Colon (tissue), 2 donors: ENCODE data around the gene ZHX3.

Experiments used
- FAIRE-seq: peaks from 2 replicates; lab custom pipeline; 2012; peaks lifted over from hg19 to GRCh38; lab: Jason Lieb, UNC
- donor health status: control.
- donor health status: control.

The ZHX3 gene, protein sequence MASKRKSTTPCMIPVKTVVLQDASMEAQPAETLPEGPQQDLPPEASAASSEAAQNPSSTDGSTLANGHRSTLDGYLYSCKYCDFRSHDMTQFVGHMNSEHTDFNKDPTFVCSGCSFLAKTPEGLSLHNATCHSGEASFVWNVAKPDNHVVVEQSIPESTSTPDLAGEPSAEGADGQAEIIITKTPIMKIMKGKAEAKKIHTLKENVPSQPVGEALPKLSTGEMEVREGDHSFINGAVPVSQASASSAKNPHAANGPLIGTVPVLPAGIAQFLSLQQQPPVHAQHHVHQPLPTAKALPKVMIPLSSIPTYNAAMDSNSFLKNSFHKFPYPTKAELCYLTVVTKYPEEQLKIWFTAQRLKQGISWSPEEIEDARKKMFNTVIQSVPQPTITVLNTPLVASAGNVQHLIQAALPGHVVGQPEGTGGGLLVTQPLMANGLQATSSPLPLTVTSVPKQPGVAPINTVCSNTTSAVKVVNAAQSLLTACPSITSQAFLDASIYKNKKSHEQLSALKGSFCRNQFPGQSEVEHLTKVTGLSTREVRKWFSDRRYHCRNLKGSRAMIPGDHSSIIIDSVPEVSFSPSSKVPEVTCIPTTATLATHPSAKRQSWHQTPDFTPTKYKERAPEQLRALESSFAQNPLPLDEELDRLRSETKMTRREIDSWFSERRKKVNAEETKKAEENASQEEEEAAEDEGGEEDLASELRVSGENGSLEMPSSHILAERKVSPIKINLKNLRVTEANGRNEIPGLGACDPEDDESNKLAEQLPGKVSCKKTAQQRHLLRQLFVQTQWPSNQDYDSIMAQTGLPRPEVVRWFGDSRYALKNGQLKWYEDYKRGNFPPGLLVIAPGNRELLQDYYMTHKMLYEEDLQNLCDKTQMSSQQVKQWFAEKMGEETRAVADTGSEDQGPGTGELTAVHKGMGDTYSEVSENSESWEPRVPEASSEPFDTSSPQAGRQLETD

DNA sequence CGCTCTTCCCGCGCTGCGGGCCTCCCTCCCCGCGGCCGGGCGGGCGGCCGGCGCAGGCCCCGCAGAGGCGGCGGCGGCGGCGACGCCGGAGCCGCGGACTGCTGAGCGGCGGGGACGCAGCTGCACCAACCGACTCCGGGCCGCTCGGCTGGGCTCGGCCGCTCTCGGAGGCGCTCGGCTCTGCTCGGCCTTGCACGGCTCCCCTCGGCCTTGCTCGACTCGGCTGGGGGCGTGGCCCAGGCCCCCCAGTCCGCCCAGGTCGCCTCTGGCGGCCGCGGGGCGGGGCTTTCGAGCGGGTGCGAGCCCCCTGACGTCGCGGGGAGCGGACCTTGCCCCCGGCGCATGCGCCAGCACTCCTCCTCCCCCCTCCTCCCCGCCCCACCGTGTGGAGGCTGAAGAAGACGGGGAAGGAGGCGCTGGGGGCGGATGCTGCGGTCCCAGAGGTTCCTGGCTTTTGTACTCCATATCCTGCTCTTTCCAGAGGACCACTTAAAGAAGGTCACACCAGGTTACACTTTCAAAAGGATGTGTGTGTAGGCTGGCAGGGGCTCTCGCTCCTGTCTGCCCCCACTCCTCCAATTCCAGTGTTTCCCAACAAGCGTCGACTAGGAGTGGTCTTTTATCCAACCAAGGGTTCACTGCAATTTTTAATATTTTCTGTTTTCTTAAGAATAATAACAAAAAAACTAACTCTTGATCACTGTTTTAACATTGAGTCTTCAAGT is at the start of gene ZHX3:
Gene ZHX3 (minus strand): TSS at position 186 of the 725 bp plus-strand sequence. CDS start 112,815 bp downstream, outside the sequence.
- FAIRE-seq = no peak

DNA sequence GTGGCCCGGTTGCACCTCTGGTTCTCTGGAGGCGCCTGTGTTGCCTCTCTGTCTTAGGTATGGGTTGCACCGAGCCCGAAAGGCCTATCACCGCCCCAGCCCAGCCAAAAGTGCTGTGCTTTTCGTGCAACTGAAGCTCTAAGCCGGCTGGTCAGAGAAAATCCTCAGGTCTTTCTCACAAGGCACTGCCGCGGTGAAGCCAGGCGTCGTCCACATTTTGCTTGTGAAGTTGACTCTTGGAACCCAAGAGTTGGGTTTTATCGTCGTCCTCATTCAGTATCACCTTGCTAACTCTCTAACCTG is 49.8 kb upstream of the ZHX3 start:
- no peak for FAIRE-seq

DNA sequence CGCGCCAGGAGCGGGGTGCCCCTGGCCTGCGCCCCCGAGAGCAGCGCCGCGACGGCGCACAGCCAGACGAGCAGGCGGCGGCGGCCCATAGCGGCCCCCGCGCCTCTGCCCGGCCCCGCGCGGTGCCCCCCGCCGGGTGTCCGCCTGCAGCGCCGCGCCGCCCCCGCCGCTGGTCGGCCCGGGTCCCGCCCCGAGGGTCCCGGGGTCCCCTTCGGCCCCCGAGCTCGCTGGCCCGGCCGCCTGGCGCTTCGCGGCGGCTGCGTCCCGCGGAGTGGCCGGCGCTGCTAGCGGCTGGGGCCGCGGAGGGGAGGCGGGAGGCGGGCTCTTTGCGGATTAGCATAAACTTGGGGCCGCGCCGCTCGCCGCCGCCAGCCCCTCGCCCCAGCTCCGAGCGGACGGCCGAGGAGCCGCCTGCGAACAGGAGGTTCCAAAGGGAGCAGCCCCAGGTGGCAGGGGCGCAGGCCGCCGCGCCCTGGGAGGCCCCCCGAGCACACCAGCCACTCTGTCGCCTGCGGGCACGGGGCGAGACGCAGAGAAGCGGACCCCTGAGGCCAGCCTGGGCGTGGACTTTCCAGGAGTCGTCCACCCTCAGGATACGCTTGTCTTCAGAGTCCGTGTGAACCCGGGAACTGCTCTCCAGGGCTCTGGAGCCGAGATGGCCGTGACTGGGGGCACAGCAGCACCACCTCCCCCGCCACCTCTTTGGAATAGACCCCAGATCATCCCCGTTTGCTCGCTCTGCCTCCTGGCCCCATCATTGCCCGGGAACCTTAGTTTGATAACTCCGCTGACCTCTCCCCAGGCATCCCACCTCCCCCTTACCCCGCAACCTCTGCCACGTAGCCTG is 49.2 kb upstream of the ZHX3 start, which contains the start of gene EMILIN3:
Gene EMILIN3 (minus strand): TSS at position 273 of the 847 bp plus-strand sequence. CDS start 184 bp downstream, at position 89.
- no peak for FAIRE-seq

DNA sequence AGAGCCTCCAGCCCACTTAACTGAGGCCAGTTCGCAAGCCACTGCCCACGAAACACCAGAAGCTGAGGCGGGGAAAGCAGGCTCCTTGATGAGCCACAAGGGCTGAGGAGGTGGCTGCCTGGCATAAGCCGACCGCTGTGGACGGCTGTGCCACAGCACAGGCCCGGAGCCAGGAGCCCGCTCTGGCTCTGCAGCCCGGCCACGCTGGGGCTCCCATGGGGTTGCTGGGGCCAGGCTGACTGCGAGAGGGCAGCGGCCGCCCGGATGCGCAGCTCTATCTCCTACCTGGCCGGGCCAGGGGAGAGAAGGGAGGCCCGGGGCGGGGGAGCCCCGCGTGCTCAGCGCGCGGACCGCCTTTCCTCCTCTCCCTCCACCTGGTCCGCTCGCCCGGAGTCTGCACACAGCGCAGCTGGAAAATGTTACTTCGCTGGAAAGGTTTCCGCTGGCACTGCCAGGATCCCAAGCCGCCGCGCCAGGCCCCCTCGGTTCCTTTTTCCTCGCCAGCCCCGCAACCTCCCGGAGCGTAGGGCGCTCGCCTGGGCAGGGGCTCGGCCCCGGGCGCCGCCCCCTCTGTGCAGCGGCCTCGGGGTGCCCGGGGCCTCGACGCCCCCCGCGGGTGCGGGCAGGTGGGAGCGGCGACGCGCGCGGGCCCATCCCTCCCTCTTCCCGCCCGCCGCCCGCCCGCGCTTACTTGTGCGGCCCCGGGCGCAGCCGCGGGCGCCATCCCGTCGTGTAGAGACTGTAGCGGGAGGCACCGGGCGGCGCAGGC is 48.4 kb upstream of the ZHX3 start:
- FAIRE-seq = no peak

DNA sequence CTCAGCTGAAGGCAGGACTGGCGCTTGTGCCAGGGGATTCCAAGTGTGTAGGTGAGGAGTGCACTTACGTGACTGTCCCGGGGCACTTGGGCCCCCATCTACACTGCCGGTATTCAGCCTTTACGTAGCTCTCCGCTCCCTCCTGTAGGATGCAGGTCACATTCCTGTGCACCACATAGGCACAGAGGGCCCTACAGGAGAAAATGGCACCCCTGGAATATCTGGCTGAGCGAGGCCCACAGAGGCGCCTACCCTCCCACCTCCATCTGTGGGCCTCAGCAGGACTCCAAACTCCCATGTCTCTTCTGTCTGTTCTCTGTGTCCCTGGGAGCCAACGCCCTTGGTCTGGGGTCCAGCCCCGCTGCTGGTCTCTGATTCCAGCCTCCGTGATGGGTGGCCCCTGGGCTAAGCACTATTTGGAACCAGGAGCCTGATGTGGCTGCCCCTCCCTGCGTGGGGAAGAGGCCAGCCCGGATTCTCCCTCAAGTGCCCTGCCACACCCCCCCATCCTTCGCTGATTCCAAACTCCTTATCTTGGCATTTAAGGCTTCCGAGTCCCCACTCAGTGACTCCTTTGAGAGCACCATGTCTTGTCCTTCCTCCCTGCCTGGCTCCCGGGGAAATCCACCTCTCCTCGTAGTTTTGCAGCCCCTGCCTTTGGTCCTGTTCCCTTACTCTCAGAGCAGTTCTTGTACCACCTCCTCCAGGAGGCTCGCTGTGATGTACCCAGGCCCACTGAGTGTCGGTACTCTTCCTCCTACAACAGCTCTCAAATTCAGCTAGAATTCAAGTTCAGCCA is 47.6 kb upstream of the ZHX3 start:
- FAIRE-seq = no peak

DNA sequence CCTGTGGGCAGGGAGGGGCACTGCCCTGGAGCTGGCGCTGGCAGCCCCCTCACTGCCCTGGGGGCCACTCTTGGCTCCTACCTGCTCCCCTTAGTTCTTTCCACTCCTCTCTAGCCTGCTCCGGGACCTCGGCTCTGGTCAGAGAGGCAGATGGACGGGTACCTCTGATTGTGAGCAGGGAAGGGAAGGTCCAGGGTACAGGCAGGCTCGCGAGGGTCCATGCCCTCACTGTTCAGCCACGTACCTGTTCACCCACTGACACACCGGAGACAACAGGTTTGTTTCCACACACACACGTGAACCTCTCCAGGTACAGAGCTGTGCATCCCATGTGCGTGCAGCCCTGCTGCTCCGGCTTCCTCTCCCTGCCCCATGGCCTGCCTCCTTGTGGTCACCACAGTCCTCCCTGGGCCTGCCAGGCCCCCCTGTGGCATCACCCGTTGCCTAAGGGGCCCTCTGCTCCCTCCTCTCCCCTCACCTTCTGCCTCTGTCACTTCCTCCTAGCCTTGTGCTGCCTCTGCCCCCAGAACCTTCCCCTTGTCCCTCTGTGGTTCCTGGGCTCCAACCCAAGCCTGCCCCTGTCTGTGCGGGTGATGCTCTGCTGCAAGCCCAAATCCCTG is 46.8 kb upstream of the ZHX3 start:
- FAIRE-seq = no peak

DNA sequence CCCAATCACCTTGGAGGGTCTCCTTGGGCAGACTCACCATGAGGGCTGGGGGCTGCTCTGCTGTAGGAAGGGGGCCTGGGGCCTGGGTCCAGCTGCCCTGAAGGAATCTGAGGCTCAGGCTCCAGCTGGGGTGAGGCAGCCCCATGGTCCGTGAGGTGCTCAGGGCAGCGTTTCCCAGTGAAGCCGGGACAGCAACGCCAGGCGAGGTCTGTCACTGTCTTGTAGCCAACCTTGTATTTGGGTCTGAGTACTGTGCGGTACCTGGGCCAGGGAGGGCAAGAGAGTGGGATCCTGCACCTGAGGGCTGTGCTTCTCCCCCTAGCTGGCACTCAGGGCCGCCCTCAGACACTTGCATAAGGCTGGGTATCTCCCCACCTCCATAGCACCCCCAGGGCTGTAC is 46.1 kb upstream of the ZHX3 start:
- FAIRE-seq = no peak

DNA sequence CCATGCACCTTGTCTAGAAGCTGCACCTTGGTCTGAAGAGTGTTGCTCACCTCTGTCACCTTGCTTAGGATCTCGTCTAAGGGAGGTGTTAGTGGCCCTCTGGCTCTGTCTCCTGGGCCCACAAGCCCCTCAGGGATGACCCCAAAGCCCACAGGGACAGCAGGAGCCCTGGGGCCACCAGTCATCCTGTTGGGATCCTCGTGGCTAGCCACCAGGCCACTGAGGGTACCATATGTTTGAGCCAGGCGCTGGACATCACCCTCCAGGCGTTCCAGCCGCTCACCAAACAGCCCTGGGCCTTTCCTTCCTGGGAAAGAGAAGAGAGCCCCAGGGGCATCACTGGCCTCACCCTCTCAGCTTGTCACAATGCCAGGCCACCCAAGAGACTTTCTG is 45.2 kb upstream of the ZHX3 start:
- FAIRE-seq = no peak

DNA sequence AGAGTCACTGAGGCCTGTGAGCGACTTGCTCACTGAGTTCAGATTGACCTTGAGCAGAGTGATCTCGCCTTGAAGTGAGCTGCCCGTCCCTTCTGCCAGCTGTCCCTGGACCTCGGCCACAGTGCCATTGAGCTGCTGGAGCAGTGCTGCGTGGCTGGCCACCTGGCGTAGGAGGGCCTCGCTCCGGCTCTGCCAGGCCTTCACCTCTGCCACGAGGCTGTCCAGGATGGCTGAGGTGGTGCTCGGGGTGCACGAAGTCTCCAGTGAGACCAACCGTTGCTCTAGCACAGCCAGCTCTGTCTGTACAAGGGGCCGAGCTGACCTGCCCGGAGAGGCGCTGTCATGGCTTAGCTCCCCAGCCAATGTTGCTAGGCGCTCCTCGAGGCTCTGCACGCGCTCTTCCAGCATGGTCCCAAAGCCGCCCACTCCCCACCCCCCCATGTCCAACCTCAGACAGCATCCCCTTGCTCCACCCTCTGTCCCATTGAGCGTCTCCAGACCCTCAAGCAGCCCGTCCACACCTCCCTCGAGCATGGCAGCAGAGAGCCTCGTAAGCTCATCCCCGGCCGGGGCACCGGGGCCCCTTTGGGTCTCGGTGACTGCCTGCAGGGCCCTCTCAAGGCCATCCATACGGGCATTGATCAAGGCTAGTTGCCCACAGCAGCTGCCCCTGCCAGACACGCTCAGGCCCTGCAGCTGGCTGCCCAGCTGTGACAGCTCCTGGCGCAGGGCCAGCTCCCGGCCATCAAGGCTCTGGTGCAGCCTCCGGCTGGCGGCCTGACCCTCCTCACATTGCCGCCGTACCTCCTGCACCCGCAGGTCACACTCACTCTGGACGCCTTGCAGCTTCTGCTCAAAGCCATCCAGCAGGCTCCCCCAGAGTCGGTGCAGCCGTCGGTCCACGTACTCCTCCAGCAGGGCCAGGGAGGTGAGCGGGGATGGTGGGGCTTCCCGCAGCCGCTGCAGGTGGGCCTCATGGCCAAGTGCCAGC is 44.5 kb upstream of the ZHX3 start:
- FAIRE-seq = no peak

DNA sequence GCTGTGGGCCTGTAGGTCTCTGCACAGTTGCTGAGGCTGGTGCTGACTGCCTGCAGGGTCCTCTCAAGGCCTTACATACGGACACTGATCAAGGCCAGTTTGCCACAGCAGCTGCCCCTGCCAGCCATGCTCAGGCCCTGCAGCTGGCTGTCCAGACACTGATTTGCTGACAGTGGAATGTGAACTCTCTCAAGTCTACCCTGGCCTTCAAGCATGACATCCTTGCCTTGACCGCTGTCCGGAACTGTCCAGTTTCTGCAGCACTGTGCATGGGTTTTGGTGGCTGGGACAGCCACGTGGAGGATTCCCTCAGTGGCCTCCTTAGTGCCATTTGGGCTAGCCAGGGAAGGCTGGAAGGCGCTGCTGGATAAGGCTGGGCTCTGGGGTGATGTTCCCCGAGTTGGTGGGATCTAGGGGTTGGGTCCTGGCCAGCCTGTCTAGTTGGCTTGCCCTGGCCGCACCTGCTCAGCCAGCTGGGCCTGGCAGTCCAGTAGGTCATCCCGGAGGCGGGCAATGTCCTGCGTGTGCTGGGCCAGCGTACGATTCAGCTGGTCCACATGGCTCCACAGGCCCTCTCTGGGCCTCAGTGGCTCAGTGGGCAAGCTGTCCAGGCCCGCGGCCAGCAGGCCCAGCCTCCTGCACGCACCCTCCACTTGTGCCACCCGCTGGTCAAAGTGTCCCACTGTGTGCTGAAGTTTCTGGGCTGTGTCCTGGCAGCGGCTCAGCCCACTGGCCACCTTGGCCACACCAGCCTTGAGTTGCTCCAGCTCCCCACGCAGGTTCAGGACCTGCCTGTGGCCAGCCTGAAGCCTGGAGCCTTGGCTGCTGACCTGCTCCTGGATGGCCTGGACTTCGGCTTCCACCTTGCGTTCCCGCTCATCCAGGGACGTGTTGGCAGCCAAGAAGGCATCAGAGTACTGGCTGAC is 43.6 kb upstream of the ZHX3 start:
- no peak for FAIRE-seq

DNA sequence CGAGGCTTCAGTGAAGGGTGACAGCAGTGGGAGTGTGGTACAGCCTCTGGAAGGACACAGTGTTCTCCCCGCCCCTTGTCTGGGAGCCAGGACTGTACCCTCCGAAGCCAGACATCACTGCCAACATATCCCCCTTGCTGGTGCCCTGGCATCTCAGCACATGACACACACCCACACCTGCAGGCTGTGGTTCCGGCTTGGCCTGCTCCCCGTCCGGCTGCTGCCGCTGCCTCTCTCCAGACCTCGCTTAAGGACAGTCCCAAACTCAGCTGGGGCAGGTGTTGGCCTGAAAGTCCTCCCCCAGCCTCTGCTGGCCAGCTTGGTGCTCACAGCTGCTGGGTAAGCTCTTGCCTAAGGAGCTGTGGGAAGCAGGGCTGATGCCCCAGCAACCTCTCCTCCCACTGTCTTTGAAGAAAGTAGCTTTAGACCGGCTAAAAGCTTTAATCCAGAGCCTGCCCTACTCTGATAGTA is 42.0 kb upstream of the ZHX3 start:
- FAIRE-seq = no peak

DNA sequence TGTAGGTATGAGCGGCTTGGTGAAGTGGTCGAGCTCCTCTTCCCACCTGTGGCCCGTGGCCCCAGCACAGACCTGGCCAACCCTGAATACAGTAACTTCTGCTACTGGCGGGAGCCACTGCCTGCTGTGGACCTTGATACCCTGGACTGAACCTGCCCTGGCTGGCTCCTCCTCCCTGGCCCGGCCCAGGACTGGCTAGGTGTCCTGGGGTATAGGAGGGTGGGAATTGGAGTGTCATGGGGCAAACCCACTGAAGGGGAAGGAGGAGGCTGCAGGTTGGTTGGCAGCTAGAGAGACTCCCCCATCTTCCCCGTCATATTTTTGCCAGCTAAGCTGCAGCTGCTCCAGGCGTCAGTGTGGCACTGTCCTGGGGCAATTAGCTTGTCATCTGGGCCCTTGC is 41.2 kb upstream of the ZHX3 start:
- FAIRE-seq = no peak

DNA sequence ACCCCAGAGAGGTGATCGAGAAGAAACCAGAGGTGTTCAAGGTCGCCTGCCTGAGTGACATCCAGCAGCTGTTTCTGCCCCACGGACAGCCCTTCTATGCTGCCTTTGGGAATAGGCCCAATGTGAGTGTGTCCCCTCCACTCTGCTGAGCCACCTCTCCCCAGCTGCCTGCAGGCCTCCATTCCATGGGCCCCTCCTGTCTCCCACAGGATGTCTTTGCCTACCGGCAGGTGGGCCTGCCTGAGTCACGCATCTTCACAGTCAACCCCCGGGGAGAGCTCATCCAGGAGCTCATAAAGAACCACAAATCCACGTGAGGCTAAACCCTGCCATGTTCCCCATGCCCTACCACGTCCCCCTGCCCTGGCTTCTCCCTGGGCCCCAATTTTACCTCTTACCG is 40.7 kb upstream of the ZHX3 start:
- no peak for FAIRE-seq

DNA sequence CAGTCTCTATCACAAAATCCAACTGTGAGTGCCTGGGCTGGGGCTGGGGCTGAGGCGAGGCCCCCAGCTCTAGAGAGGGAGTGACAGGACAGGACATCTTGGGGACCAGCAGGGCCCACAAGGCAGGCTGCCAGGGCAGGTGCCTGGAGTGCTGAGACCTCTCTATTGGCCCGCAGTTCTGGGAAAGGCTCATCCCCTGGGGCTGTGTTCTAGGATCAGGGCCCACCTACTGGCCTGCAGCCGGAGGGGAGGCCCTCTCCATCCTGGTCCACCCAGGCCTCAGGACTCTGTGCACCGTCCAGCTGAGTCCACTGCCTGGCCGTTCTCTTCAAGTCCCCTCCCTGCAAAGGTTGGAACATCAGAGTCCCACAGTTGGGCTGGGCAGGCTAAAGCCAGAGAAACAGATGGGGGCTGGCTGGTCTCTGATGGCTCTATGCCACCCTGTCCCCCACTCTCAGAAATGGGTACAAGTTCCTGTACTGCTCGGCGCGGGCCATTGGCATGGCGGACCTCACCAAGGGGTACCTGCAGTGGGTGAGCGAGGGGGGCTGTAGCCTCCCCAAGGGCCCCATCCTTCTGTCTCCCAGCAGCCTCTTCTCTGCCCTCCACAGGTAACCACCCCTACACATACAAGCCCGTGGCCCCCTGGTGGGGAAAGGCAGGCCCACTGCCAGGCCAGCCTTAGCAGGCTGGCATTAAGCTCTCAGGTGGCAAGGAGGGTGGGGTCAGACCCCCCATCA is 40.1 kb upstream of the ZHX3 start:
- FAIRE-seq = no peak

DNA sequence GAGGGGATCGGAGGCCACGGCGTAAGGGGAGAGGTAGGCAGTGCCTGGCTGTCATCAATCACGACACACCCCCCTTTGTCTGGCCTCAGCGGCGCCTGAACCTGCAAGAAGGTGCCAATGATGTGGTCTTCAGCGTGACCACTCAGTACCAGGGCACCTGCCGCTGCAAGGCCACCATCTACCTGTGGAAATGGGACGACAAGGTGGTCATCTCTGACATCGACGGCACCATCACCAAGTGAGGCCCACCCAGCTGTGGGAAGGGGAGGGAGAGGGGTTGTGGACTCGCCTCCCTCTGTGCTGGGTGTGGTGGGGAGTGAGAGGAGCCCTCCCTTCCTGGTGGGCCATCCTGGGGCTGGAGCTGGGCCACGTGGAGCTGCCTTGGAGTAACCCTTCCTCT is 39.4 kb upstream of the ZHX3 start:
- FAIRE-seq = no peak

DNA sequence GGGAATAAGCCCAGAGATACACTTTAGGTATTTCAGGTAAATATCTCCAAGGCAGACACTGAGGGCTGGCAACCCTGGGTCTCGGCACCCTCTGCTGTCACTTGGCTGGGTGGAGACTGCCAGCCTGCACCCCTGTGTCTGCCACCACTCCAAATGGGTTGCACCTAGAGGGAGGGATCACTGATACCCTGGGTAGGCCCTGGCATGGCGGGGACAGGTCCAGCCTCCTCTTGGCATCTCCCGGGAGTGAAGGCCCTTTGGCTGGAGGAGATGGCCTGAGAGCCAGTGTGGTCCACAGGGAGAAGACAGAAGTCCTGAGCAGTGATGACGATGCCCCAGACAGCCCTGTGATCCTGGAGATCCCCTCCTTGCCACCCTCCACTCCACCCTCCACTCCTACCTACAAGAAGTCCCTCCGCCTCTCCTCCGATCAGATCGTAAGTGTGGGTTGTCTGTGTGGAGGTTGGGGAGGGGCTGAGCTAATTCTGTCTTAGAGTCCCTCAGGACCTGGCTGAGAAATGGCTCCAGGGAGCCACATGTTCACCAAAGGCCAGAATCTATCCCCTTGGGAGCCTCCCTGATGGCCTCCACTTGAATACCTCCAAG is 38.2 kb upstream of the ZHX3 start:
- FAIRE-seq = no peak
